ENCODE results near the gene FAM114A1. TPM values are rescaled to one million over a fixed set of nuclear protein-coding genes. Genes with fewer than 3 reads are reported as not detected.
"Not testable (repeated sequence)": the region's sequence is repeated elsewhere in the genome, so short reads cannot be mapped to it uniquely, and the experiment has no call there.

FAM114A1 gene
- total and polyA plus RNA-seq, 2 experiments from 2014 or later = 110 to 140 TPM

DNA sequence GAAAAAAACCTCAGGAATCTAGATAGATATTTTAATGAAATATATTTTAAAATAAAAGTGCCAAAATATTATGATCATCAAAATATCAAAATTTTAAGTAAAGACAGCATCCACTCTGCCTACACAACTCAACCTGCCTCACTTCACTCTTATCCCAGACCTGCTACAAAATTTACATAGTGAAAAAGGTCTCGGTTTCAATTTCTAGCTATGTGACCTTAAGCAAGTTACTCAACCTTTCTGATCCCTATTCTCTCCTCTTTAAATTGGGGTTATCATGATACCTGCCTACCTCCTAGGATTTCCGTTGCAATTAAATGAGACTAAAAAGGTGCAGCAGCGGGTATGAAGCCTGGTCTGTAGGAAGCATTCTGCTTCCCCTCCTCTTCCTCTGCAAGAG is 72.9 kb downstream of the FAM114A1 start:
- Histone ChIP-seq H3K36me3 (replicated peaks; ENCODE audit: insufficient read depth, low read depth) (no peaks in the 10 kb centered on the region), H3K9me2 (replicated peaks; ENCODE audit: insufficient read depth) (no peaks in the 10 kb centered on the region), H3K27ac (no peak overlapping the region), H3K27me3 (no peaks in the 10 kb centered on the region), H3K4me3 (no peak overlapping the region), H3K4me2 (no peak overlapping the region), H4K20me1 (ENCODE audit: insufficient read depth, poor library complexity, severe bottlenecking) (no peaks in the 10 kb centered on the region), H3K4me1 (ENCODE audit: insufficient read depth) (no peaks in the 10 kb centered on the region), H3K9me3 (ENCODE audit: low read depth) (no peaks in the 10 kb centered on the region), H3K79me2 (no peaks in the 10 kb centered on the region), H2AFZ (no peak overlapping the region)
- TF ChIP-seq EZH2phosphoT487 (IDR thresholded peaks at IDR 0.05; ENCODE audit: low read depth, severe bottlenecking, unreplicated experiment) = no peak
- TF ChIP-seq, protein P1, sequence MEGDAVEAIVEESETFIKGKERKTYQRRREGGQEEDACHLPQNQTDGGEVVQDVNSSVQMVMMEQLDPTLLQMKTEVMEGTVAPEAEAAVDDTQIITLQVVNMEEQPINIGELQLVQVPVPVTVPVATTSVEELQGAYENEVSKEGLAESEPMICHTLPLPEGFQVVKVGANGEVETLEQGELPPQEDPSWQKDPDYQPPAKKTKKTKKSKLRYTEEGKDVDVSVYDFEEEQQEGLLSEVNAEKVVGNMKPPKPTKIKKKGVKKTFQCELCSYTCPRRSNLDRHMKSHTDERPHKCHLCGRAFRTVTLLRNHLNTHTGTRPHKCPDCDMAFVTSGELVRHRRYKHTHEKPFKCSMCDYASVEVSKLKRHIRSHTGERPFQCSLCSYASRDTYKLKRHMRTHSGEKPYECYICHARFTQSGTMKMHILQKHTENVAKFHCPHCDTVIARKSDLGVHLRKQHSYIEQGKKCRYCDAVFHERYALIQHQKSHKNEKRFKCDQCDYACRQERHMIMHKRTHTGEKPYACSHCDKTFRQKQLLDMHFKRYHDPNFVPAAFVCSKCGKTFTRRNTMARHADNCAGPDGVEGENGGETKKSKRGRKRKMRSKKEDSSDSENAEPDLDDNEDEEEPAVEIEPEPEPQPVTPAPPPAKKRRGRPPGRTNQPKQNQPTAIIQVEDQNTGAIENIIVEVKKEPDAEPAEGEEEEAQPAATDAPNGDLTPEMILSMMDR (IDR thresholded peaks at IDR 0.05; ENCODE audit: poor library complexity) = no peak
- no peak for TF ChIP-seq EZH2 (IDR thresholded peaks at IDR 0.05; ENCODE audit: borderline replicate concordance)
- DNase-seq (ENCODE audit: low spot score) = no peak
- 95% methylated on average over 3 of the region's 3 CpGs for WGBS (ENCODE audit: low lambda C conversion rate, missing lambda C conversion rate)

DNA sequence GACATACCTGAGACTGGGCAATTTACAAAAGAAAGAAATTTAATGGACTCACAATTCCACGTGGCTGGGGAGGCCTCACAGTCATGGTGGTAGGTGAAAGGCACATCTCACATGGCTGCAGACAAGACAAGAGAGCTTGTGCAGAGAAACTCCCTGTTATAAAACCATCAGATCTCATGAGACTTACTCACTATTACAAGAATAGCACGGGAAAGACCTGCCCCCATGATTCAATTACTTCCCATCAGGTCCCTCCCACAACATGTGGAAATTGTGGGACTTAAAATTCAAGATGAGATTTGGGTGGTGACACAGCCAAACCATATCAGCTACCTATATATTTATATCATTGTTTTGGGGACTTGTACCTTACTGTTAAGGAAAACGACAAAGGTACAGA is 74.3 kb downstream of the FAM114A1 start:
- not testable (repeated sequence) for H4K20me1 ChIP-seq (ENCODE audit: insufficient read depth, poor library complexity, severe bottlenecking); H3K4me3 ChIP-seq; H2AFZ ChIP-seq; DNase-seq (ENCODE audit: low spot score); H3K9me3 ChIP-seq (ENCODE audit: low read depth); H3K4me2 ChIP-seq; H3K27ac ChIP-seq; H3K9me2 ChIP-seq (replicated peaks; ENCODE audit: insufficient read depth); H3K4me1 ChIP-seq (ENCODE audit: insufficient read depth); H3K36me3 ChIP-seq (replicated peaks; ENCODE audit: insufficient read depth, low read depth); H3K79me2 ChIP-seq; H3K27me3 ChIP-seq
- 82% methylated on average over 3 of the region's 3 CpGs for WGBS (ENCODE audit: low lambda C conversion rate, missing lambda C conversion rate)

DNA sequence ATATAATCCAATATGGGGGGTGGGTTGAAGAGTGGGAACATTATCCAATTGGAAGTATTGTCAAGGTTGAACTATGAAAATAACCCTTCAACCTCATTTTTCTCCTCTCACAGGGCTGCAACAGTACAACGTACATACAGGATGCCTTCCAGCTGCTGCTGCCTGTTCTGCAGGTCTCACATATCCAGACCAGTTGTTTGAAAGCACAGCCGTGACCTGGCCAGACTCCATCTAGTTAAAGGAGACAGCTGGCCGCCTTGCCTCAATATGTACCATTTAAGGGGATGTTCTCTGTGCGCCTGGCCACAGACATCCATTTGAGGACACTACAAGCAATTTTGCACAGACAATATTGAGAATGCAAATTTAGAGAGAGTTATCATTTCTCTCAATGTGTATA is 75.7 kb downstream of the FAM114A1 start:
- no peak overlapping the region for H3K4me2 ChIP-seq
- no peak overlapping the region for H3K4me3 ChIP-seq
- no peak overlapping the region for H3K27ac ChIP-seq
- H2AFZ ChIP-seq = no peak overlapping the region
- no peaks in the 10 kb centered on the region for H3K27me3 ChIP-seq
- H3K36me3 ChIP-seq (replicated peaks; ENCODE audit: insufficient read depth, low read depth) = no peaks in the 10 kb centered on the region
- DNase-seq (ENCODE audit: low spot score) = peak; percentile 16
- TF ChIP-seq EZH2 (IDR thresholded peaks at IDR 0.05; ENCODE audit: borderline replicate concordance) = no peak
- TF ChIP-seq EZH2phosphoT487 (IDR thresholded peaks at IDR 0.05; ENCODE audit: low read depth, severe bottlenecking, unreplicated experiment) = no peak
- TF ChIP-seq, protein P1 (IDR thresholded peaks at IDR 0.05; ENCODE audit: poor library complexity) = no peak
- H4K20me1 ChIP-seq (ENCODE audit: insufficient read depth, poor library complexity, severe bottlenecking) = no peaks in the 10 kb centered on the region
- H3K9me3 ChIP-seq (ENCODE audit: low read depth) = no peaks in the 10 kb centered on the region
- H3K4me1 ChIP-seq (ENCODE audit: insufficient read depth) = no peaks in the 10 kb centered on the region
- WGBS (ENCODE audit: low lambda C conversion rate, missing lambda C conversion rate) = 76% methylated on average over 4 of the region's 4 CpGs
- no peaks in the 10 kb centered on the region for H3K9me2 ChIP-seq (replicated peaks; ENCODE audit: insufficient read depth)
- no peaks in the 10 kb centered on the region for H3K79me2 ChIP-seq

DNA sequence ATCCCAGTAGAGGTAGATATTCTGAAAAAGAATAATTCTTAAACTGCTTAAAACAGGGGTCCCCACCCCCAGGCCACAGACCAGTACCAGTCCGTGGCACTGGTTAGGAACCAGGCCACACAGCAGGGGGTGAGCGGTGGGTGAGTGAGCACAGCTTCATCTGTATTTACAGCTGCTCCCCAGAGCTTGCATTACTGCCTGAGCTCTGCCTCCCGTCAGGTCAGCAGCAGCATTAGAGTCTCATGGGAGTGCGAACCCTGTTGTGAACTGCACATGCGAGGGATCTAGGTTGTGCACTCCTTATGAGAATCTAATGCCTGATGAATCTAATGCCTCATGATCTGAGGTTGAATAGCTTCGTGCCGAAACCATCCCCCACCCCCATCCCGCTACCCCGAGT is 76.8 kb downstream of the FAM114A1 start:
- no peaks in the 10 kb centered on the region for H3K9me3 ChIP-seq (ENCODE audit: low read depth)
- H3K4me3 ChIP-seq = no peak overlapping the region
- no peak overlapping the region for H2AFZ ChIP-seq
- no peaks in the 10 kb centered on the region for H3K36me3 ChIP-seq (replicated peaks; ENCODE audit: insufficient read depth, low read depth)
- 100% methylated on average over 9 of the region's 9 CpGs for WGBS (ENCODE audit: low lambda C conversion rate, missing lambda C conversion rate)
- no peaks in the 10 kb centered on the region for H3K27me3 ChIP-seq
- H3K4me1 ChIP-seq (ENCODE audit: insufficient read depth) = no peaks in the 10 kb centered on the region
- no peak overlapping the region for H3K4me2 ChIP-seq
- no peak overlapping the region for H3K27ac ChIP-seq
- H4K20me1 ChIP-seq (ENCODE audit: insufficient read depth, poor library complexity, severe bottlenecking) = no peaks in the 10 kb centered on the region
- no peak for TF ChIP-seq EZH2phosphoT487 (IDR thresholded peaks at IDR 0.05; ENCODE audit: low read depth, severe bottlenecking, unreplicated experiment)
- TF ChIP-seq EZH2 (IDR thresholded peaks at IDR 0.05; ENCODE audit: borderline replicate concordance) = no peak
- TF ChIP-seq, protein P1 (IDR thresholded peaks at IDR 0.05; ENCODE audit: poor library complexity) = no peak
- H3K79me2 ChIP-seq = no peaks in the 10 kb centered on the region
- no peak for DNase-seq (ENCODE audit: low spot score)
- H3K9me2 ChIP-seq (replicated peaks; ENCODE audit: insufficient read depth) = no peaks in the 10 kb centered on the region
